Dermis blood vessel endothelial cell (primary cell): ENCODE data around the gene DNAH6. TPM values are rescaled to one million over a fixed set of nuclear protein-coding genes. Genes with fewer than 3 reads are reported as not detected.
"Not testable (repeated sequence)": the region's sequence is repeated elsewhere in the genome, so short reads cannot be mapped to it uniquely, and the experiment has no call there.

Experiments used
- DNase-seq: peaks from one replicate; pipeline ENCODE4 v3.0.0; 2010
- total RNA-seq: library from RNA; depleted of rRNA; stranded (reverse); fragments of >200 nt; gene quantifications from 2 replicates; pipeline ENCODE4 v1.2.3, GENCODE V29; 2014

The DNAH6 gene
- total RNA-seq, 1 donor from 2014 or later = under 0.01 TPM

DNA sequence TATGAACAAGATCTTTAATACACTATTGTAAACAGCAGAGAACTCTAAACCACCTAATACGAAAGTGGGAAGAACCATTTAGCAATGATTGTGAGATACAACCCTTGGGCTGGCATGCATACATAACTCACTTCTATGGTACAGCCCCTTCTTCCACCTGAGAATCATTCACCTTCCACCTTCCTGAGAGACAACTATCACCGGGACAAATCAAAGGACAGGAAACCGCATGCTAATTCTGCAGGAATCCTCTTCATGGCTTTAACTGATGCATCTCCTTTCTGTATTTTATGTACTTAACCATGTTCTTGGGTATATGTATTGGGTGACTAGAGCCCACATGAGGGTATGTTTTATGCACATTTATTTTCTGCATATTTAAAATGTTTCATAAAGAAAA, 241.3 kb downstream of the DNAH6 start:
- no peak for DNase-seq

DNA sequence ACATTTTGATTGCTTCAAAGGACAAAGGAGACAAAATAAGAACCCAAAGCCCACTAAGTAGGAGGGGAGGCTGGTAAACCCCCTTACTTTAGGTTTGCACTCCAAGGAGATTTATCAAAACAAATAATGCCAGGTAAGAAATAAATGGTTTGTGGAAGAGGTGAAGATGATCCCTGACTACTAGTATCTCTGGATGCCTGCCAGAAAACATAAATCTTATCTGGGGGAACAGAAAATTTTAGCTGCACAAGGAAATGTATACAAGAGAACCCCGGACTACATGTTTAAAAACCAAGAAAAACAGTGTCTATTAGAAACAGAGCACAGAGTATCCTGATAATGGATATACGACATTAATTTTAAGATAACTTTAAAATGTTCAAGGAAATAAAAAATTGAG, 250.5 kb downstream of the DNAH6 start:
- no peak for DNase-seq

DNA sequence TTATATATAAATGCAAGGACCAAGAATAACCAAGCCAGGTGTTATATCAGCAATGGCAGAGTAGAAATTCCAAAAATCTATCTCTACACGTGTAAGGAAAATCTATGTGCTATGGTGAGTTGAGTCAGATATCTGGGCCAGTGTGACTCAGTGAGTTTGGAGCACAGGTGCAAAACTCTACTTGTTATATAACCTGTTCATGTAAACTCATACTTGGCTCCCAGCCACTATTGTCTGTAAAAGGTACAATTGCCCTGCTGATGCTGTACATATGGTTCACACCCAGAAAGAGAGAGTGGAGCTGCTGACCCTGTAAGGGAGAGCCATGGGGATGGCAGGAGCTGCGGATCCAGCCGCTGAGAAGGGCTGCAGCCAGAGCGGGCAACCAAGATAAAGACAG, 252.5 kb downstream of the DNAH6 start:
- DNase-seq = no peak

DNA sequence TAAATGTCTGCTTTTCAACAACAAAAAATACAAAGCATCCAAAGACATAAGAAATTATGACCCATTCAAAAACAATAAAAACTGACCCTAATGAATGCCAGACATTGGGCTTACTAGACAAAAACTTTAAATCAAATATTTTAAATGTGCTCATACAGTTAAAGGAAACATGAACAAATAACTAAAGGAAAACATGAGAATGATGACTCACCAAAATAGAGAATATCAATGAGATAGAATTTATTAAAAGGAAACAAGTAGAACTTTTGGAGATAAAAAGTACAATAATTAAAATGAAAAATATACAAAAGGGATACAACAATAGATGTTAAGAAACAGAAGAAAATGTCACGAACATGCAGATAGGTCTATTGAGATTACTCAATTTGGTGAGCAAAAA, 254.0 kb downstream of the DNAH6 start:
- no peak for DNase-seq

DNA sequence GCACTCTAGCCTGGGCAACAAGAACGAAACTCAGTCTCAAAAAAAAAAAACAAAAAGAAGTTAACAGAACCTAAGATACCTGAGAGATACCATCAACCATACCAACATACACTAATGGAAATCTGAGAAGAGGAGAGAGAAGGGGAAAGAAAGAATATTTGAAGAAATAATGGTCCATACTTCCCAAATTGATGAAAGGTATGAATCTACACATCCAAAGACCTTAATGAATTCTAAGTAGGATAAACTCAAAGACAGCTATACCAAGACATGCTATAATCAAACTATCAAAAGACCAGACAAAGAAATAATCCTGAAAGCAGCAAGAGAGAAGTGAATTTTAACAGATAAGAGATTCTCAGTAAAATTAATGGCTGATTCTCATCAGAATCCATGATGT, 255.0 kb downstream of the DNAH6 start:
- no peak for DNase-seq

DNA sequence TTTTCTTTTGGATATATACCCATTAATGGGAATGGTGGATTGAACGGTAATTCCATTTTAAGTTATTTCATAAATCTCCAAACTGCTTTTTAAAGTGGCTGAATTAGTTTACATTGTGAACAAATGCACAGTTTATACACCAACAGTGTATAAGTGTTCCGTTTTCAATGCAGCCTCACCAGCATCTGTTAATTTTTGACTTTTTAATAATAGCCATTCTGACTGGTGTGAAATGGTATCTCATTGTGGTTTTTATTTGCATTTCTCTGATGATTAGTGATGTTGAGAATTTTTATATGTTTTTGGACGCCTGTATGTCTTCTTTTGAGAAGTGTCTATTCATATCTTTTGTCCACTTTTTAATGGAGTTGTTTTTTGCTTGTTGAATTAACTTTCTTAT, 257.3 kb downstream of the DNAH6 start:
- not testable (repeated sequence) for DNase-seq

DNA sequence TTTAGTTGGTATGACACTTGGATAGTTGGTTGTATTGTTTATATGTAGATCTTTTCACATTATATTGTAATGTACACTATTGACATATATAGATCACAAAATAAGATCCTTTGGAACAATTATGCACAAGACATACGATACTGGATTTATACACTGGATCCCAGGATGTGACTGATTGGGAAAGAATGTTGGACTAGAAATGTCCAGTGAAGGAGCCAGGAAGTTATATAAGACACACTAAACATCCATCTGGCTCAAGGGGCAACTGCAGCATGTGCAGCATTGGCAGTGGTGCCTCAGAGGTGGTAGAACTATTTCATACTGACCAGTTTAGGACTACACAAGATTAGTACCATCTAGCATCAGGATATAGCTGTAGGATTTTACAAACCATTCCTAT, 259.7 kb downstream of the DNAH6 start:
- DNase-seq = no peak

DNA sequence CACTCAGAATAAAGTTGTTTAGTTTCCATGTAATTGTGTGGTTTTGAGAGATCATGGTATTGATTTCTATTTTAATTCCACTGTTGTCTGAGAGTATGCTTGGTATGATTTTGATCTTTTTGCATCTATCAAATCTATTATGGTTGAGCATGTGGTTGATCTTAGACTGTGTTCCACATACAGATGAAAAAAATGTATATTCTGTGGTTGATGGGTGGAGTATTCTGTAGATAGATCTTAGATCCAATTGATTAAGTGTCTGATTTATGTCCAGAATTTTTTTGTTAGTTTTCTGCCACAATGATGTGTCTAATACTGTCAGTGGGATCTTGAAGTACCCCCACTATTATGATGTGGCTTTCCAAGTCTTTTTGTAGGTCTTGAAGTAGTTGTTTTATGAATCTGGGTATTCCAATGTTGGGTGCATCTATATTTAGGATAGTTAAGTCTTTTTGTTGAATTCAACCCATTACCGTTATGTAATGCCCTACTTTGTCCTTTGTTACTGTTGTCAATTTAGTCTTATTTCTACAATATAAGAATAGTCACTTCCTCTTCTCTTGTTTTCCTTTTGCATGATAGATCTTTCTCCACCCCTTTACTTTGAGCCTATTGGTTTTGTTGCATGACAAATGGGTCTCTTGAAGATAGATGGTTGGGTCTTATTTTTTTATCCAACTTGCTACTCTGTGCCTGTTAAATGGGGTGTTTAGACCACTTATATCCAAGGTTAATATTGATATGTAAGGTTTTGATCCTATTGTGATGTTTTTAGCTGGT, 262.8 kb downstream of the DNAH6 start:
- DNase-seq = no peak

DNA sequence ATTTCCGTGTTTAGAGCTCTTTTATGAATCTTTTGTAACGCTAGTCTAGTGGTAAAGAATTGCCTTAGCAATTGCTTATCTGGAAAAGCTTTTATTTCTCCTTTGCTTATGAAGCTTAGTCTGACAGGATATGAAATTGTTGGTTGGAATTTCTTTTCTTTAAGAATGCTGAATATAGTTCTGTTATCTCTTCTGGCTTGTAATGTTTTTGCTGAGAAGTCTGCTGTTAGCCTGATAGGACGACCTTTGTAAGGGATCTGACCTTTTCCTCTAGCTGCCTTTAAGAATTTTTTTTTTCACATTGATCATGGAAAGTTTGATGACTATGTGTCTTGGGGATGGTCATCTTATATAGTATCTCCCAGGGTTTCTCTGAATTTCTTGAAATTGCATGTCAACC, 263.5 kb downstream of the DNAH6 start:
- no peak for DNase-seq

DNA sequence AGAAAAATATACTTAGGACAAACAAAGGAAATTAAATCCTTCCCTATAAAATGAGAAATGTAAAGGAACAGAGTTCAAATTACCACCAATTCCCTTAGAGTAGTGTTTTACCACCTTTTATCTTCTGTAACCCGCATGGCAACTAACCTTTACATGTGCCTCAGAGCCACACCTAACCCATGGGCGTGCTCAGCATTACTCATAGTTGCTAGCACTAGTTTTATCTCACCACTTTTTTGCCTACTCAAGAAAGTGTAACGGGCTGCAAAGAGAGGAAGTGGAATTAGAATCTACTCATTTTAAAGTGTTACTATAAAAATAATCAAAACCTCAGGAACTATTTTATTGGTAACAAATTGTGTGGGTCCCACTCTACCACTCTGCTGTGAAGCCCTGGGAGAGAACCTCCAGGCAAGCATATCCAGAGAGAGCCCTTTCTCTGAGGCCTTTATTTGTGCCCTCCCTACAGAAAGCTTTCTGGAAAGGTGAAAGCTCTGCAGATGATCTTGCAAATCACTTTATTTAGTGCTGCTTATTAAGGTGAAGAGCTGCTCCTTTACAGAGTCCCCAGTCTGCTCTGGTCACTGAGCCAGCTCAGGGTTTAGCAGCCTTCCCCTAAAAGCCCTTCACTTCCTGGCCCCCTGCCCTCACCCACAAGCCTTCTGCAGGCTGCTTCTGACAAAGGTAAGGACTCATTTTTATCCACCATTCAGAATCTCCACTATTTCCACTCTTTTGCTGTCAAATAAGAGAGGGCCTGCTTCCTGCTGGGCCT, 265.8 kb downstream of the DNAH6 start:
- no peak for DNase-seq

DNA sequence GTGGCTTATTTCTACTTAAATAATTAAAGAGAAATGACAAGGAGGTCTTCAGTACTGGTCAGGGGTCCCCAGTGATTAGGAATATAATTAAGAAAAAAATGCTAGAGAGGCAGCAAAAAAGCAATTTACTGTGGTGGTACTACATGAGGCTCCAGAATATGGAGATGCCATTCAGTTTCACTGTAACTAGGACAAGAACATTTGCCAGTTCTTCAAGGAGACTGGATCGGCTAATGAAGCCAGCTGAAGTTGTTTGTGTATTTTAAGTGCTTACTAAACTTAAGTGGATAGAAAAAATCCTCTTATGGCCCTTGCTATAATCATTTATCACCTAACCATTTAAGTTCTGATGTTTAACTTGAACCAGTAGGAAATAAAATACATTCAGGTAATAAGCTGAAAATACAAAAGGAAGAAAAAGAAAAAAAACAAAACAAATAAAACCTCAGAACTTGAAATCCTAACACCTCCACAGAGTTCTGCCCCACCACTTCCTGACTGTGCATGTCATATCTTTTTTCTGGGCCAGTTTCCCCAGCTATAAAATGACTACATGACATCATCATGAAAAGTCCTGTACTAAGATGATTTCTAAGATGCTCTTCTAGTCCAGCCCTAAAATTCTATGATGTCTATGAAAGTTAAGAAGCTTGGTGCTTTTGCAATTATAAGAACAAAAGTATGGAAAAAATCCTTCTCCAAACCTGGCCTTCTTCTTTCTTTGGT, 266.6 kb downstream of the DNAH6 start:
- no peak for DNase-seq

DNA sequence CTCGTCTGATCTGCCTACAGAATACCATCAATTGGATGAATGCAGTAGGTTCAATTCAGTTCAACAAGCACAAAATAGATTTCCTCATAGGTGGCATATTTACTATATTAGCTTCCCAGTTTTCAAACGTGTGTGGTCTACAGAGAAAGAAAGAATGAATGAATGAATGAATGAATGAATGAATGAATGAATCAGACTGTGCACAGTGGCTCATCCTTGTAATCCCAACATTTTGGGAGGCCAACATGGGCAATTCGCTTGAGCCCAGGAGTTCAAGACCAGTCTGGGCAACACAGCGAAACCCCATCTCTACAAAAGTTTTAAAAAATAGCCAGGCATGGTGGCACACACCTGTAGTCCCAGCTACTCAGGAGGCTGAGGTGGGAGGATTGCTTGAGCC, 269.7 kb downstream of the DNAH6 start:
- DNase-seq = no peak

DNA sequence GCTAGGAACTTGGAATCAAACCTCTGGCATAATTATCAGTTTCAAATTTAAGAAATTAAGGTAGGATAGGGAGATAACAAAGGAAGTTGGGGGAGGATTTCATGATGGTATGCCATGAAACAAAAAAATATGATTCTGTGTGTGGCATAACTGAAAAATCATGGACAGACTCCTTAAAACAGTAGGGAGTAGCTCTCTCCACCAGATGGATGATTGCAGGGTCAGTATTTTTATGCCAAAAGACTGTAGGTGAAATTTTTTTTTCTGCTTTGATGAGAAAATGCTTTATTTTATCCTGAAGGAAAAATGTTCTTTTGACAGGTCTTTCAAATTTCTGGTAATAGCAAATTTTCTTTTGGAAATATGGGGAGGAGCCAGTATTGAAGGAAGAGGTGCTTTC, 270.3 kb downstream of the DNAH6 start:
- no peak for DNase-seq

DNA sequence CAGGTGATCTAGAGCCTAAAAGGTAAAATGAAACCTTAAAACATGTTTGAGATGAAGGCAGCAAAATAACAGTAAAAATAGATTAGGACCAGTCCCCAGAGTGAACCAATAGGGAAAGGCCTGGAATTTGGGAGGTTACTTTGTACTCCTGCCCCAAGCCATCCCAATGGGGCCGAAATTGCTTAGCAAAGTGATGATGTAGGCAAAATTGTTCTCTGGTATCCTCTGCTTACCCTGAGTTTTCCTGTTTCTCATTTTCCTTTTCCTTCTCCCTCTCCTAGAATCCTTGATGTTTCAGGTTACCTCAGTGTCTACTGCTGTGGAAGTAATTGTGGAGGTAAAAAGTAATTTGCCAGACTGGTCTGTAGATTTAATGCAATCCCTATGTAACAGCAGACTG, 271.7 kb downstream of the DNAH6 start:
- no peak for DNase-seq

DNA sequence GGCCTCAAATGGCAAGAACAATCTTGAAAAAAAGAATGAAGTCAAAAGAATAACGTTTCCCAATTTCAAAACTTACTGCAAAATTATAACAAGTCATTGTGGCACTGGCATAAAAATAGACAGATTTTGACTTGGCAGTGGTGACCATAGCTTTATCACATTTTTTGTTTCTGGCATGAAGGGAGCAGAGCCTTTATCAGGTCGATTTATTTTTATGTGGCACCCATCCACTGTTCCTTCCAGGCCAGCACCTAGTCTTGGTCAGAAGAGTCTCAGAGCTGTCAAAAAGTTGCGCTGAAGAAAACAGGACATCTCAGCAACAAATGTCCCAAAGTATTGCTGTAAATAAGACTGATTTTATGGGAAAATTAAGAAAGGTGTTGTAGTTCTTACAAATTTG, 272.2 kb downstream of the DNAH6 start:
- DNase-seq = no peak

DNA sequence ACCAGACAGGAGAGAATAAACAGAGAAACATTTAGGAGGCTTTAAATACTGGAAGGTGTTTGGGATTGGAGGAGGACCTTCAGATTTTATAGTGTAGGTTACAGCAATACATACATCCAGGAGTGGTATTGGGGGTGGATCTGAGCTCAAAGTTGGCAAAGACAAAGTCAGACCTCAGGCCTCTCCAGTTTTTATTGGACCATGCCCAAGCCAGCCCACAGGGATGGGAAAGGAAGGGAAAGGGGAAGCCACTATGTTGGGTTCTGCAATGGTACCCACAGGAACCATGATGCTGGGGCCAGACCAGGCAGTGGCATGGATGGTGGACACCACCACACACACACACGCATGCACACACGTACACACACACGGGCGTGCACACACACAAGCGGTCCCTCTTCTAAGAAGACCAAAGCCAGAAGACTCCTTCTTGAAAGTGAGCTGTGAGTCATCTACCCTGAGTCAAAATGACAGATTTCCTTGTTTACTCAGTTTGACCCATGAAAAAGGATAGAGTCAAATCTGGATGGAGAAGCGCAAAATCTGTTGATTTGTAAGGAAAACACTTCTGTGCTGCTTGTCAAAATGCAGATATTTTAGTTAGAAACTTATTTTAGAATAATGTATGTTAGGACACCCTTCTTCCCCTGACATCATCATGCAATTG, 276.7 kb downstream of the DNAH6 start:
- no peak for DNase-seq

DNA sequence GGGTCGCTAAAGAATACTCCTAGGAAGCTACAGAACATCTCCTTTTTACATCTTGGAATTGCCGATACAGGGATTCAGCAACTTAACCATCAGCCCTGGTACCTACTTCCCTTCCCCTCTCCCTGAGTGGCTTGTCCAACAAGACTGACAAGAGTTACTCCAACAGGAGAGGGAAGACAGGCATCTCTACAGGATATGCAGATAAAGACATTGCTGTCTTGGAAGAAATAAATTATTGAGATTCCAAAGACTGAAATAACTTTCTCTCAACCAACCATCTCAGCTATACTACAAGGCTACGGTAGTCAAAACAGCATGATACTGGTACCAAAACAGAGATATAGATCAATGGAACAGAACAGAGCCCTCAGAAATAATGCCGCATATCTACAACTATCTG, 277.3 kb downstream of the DNAH6 start:
- DNase-seq = no peak

DNA sequence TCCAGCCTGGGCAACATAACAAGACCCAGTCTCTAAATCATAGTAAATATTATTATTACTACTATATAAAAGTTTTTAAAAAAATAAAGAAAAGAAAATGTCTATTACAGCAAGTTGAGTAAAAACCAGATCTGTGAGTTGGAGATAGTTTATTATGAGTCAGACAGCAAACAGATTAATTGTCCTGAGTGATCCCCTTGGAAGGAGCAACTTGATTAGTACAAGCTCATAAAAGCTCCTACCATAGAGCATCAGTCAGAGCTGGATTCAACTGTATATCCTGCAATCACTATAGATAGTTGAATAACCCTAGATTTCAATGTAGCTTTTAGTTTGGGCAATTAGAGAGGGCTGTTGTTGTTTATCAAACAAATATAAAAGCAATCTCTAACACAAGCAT, 280.5 kb downstream of the DNAH6 start:
- DNase-seq = no peak

DNA sequence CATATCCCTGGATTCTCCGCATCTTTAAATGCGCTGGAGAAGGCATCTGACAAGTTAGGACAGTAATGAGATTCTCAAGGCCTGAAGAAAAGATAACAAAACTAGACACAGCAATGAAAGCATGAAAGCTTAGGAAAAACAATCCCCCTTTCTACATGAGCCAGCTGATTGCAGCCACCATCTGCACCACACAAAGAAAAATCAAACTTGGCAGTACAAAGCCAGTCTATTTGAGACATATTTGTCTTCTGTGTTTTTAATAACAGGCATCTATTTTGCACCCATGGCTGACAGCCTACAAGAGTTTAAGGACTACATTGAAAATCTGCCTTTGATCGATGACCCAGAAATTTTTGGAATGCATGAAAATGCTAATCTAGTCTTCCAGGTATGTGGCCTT, 281.0 kb downstream of the DNAH6 start:
- DNase-seq = no peak

DNA sequence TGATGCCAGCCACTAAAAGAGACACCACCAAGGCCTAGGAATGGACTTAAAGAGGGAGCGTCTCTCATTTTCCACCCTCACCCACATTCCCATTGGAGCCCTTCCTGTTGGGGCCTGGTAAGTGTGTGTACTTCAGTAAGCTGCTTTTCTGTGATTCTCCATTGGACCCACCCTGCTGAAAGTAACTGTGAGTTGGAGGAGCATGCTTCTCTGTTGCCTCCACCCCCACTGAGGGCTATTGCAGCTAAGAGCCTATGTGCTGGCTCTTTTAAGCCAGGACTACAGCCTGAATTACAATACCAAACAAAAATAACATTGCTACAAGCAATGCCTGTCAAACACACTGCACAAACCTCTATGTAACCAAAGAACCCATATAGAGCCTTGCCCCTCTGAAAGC, 283.5 kb downstream of the DNAH6 start:
- no peak for DNase-seq

DNA sequence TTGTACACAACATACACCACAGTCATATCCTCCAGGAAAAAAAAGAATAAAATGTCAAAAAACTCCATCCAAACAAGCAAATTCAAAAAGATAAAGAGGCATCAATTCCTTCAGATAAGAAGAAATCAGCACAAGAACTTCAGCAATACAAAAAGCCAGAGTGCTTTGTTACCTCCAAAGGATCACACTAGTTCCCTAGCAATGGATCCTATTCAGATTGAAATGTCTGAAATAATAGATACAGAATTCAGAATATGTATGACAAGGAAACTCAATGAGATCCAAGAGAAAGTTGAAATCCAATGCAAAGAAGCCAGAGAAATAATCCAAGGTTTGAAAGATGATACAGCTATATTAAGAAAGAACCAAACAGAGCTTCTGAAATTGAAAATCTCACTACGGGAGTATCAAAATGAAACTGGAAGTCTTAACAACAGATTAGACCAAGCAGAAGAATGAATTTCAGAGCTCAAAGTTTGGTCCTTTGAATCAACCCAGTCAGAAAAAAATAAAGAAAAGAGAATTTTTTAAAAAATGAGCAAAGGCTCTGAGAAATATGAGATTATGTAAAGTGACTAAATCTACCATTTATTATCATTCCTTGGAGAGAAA, 284.0 kb downstream of the DNAH6 start:
- no peak for DNase-seq

DNA sequence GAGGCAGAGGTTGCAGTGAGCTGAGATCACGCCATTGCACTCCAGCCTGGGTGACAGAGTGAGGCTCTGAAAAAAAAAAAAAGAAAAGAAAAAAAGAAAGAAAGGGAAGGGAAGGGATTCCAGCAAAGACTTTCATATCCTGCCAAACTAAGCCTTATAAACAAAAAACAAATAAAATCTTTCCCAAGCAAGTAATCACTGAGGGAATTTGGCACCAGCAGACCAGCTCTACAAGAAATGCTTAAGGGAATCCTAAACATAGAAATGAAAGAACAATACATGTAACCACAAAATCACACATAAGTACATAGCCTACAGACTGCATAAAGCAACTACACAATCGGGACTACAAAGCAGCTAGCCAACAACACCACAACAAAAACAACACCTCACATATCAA, 285.5 kb downstream of the DNAH6 start:
- no peak for DNase-seq
